ENCODE data around the gene ABHD4.
A peak's percentile ranks its signal among the peaks of the same experiment; 100 is the strongest.

ABHD4 gene

DNA sequence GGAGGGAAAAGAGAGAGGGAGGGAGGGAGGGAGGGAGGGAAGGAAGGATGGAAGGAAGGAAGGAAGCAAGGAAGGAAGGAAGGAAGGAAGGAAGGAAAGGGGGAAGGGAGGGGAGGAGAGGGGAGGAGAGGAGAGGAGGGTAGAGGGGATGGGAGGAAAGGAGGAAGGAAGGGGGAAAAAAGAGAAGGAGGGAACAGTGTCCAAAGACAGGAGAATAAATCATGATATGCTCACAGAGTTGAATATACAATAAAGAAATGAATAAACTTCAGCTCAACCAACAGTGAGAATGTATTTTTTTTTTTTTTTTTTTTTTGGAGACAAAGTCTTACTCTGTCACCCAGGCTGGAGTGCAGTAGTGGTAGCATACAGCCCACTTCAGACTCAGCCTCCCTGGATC, 42.1 kb downstream of the ABHD4 start:
- DNase-seq (ENCODE audit: low spot score in 2 of 2) (no peak), ATAC-seq (ENCODE audit: low read depth) (no peak)
- Mint-ChIP-seq H3K9me3 (no peaks in the 10 kb centered on the region), H3K36me3 (no peaks in the 10 kb centered on the region), H3K27ac (no peak overlapping the region), H3K27me3 (peaks cover 3% of the 10 kb centered on the region), H3K4me3 (no peak overlapping the region), H3K4me1 (peaks cover 5% of the 10 kb centered on the region)

DNA sequence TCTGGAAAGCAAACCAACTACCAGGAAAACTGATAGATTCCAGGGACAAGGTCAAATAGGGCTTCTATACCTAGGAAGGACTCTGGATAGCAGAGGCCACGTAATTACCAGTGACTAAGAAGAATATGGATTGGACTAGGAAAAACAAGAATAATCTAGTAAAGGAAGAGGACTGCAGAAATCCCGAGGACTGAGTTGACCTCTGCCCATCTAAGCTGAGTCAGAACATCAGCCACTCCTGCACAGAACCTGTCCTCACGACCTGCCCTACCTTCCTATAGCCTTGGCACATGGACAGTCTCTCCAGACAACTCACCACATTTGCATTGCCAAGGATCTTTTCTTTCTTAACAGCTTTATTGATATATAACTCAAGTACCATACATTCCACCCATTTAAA, 43.7 kb downstream of the ABHD4 start:
- Mint-ChIP-seq H3K27me3 (peaks cover 5% of the 10 kb centered on the region), H3K36me3 (no peaks in the 10 kb centered on the region), H3K27ac (no peak overlapping the region), H3K9me3 (no peaks in the 10 kb centered on the region), H3K4me1 (peaks cover 5% of the 10 kb centered on the region), H3K4me3 (no peak overlapping the region)
- ATAC-seq (ENCODE audit: low read depth) (no peak), DNase-seq (ENCODE audit: low spot score in 2 of 2) (no peak)

GRCh38 chr14:22644305-22644635, 46.2 kb downstream of the ABHD4 start, which contains the start of gene OR6J1:
Gene OR6J1 (minus strand): TSS chr14:22644352. CDS start chr14:22634811, 9,541 bp downstream.
- Mint-ChIP-seq H3K27ac (no peak within 1 kb of the TSS), H3K4me1 (peaks cover 5% of the 10 kb centered on the region), H3K4me3 (no peak within 1 kb of the TSS), H3K9me3 (no peaks in the 10 kb centered on the region), H3K36me3 (no peaks in the 10 kb centered on the region), H3K27me3 (peaks cover 5% of the 10 kb centered on the region)
- DNase-seq (ENCODE audit: low spot score in 2 of 2) (no peak), ATAC-seq (ENCODE audit: low read depth) (no peak)

DNA sequence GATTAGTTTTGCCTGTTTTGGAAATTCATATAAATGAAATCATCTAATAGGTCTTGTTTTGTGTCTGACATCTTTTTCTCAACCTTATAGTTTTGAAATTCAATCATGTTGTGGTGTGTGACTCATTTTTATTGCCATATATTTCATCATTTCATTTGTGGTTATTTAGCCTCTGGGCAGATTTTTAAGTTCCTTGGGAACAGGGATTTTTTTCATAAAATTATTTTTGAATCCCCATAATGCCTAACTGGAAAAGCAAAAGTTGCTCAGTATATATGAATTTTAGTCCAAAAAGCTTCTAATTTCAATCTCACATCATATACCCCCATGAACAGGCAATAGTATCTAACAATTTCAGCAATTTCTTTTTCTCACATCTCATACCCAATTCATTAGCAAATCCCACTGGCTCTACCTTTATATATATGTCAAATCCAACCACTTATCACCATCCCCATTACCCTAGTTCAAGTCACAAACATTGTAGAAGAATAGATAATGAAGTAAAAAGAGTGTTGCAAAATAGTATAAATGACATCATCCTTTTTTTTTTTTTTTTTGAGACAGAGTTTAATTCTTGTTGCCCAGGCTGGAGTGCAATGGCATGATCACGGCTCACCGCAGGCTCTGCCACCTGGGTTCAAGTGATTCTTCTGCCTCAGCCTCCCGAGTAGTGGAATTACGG, 48.6 kb downstream of the ABHD4 start:
- no peaks in the 10 kb centered on the region for H3K36me3 Mint-ChIP-seq
- no peak for DNase-seq (ENCODE audit: low spot score in 2 of 2)
- H3K4me3 Mint-ChIP-seq = no peak overlapping the region
- peaks cover 5% of the 10 kb centered on the region for H3K27me3 Mint-ChIP-seq
- H3K9me3 Mint-ChIP-seq = no peaks in the 10 kb centered on the region
- no peak for ATAC-seq (ENCODE audit: low read depth)
- peaks cover 5% of the 10 kb centered on the region for H3K4me1 Mint-ChIP-seq
- no peak overlapping the region for H3K27ac Mint-ChIP-seq

GRCh38 chr14:22648506-22648905, 50.4 kb downstream of the ABHD4 start:
- Mint-ChIP-seq H3K36me3 (no peaks in the 10 kb centered on the region), H3K27ac (no peak overlapping the region), H3K4me3 (no peak overlapping the region), H3K4me1 (peaks cover 5% of the 10 kb centered on the region), H3K9me3 (no peaks in the 10 kb centered on the region), H3K27me3 (peaks cover 5% of the 10 kb centered on the region)
- DNase-seq (ENCODE audit: low spot score in 2 of 2) (no peak), ATAC-seq (ENCODE audit: low read depth) (no peak)

DNA sequence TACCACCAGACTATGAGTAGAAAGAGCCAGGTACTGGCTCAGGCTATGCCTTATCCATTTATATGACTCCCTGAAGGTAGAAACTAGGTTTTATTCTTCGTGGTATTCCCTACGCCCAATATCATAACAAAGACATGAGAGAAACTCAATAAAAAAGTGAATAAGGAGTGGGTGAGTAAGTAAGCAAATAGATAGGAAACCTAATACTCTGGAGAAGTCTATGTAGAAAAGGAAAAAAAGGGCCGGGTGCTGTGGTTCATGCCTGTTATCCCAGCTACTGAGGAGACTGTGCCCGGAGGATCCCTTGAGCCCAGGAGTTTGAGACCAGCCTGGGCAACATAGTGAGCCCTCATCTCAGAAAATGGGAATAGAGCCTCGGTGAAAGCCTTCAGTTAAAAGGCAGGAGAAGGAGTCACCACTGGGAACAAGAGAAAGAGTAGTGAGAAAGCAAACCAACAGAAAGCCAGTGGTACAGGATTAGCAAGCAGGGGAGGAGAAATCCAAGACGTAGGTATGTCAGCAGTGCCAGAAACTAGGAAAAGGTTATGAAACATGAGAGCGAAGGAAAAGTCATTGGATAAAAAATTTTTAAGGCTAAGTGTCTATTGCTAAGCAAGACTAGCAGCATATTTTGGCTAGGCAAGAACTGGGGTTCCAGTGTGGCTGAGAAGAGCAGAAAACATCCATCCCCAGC, 52.1 kb downstream of the ABHD4 start:
- ATAC-seq (ENCODE audit: low read depth) (no peak), DNase-seq (ENCODE audit: low spot score in 2 of 2) (no peak)
- no peaks in the 10 kb centered on the region for H3K36me3 Mint-ChIP-seq
- no peaks in the 10 kb centered on the region for H3K4me1 Mint-ChIP-seq
- no peak overlapping the region for H3K4me3 Mint-ChIP-seq
- no peaks in the 10 kb centered on the region for H3K9me3 Mint-ChIP-seq
- H3K27me3 Mint-ChIP-seq = peaks cover 5% of the 10 kb centered on the region
- H3K27ac Mint-ChIP-seq = no peak overlapping the region

DNA sequence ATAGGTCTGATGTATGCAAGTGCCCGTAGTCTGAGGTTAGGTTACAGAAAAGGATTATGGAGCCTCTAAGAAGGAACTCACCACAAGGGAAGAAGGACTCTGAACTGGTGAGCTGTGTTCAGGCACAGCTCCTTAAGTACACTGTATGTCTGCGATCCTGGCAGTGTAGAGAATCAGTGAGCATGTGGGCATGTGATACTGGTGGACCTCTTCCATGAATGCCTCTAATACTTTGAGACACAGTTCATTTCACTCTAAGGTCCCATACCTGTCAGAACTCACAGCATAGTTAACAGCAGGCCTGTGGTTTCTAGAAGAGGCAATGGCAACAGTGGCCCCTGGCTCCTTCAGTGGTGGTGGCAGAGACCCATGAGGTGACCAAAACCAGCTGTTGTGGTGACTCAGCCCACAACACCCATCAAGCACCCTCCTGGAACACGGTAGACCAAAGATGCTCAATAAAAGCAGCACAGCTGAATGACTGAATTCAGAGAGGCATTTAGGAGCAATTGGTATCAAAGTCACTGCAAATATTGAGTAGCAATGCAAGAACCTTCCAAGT, 52.9 kb downstream of the ABHD4 start:
- peaks cover 3% of the 10 kb centered on the region for H3K27me3 Mint-ChIP-seq
- ATAC-seq (ENCODE audit: low read depth) = no peak

DNA sequence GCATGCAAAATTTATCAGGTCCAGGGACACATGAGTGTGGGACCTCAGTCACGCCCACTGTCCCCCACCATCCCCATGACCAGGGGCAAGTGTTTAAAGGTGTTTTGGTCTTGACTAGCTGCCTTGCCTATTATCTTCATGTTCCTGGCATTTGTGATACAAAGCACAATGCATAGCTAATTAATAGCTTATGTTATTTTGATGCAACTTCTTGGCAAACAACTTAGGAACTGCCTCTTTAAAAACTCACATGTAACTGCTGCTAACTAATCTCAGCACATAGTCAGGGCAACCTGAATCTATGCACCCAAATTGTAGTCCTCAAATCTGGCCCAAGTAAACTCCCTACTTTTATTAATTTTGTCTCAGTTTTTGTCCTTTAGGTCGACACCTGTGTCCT, 53.5 kb downstream of the ABHD4 start:
- H3K4me1 Mint-ChIP-seq = no peaks in the 10 kb centered on the region
- ATAC-seq (ENCODE audit: low read depth) (no peak), DNase-seq (ENCODE audit: low spot score in 2 of 2) (no peak)
- no peak overlapping the region for H3K4me3 Mint-ChIP-seq
- H3K27me3 Mint-ChIP-seq = peaks cover 2% of the 10 kb centered on the region
- H3K36me3 Mint-ChIP-seq = no peaks in the 10 kb centered on the region
- no peaks in the 10 kb centered on the region for H3K9me3 Mint-ChIP-seq
- H3K27ac Mint-ChIP-seq = no peak overlapping the region

More for the DNA sequence above, 52.9 kb downstream of the ABHD4 start:
- H3K4me1 Mint-ChIP-seq = no peaks in the 10 kb centered on the region
- DNase-seq (ENCODE audit: low spot score in 2 of 2) = no peak
- H3K36me3 Mint-ChIP-seq = no peaks in the 10 kb centered on the region
- no peak overlapping the region for H3K4me3 Mint-ChIP-seq
- H3K9me3 Mint-ChIP-seq = no peaks in the 10 kb centered on the region
- H3K27ac Mint-ChIP-seq = no peak overlapping the region

DNA sequence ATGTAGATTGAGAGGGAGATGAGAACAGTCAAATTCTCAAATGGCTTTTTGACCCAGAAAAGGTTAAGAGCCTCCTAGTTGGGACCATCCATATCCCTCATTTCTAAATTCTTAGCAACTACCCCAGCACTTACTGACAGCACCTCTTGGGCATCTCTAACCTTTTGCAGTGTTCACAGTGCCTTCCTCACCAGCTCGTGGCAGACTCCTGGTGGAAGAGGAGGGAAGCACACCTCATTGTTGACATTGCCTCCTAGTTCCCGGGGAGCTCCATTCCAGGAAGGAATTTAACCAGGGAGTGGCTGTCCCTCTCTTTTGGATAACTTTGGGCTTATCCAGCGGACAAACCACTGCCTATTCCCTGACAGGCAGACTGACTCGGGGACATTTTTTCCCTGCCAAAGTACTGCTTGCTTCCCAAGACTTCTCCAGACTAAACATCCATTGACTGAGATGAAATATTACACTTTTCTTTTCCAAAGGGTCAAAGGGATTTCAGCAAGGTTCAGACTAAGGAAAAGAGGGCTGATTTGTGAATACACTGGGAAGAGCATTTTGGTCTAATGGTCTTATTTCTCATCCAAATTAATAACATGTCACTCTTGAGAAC, 55.0 kb downstream of the ABHD4 start:
- Mint-ChIP-seq H3K4me3 (no peak overlapping the region), H3K9me3 (no peaks in the 10 kb centered on the region), H3K27me3 (peaks cover 2% of the 10 kb centered on the region), H3K27ac (no peak overlapping the region), H3K4me1 (no peaks in the 10 kb centered on the region), H3K36me3 (no peaks in the 10 kb centered on the region)
- peak; percentile 12 to 24 for DNase-seq (ENCODE audit: low spot score in 2 of 2)
- peak; percentile 86 for ATAC-seq (ENCODE audit: low read depth)

DNA sequence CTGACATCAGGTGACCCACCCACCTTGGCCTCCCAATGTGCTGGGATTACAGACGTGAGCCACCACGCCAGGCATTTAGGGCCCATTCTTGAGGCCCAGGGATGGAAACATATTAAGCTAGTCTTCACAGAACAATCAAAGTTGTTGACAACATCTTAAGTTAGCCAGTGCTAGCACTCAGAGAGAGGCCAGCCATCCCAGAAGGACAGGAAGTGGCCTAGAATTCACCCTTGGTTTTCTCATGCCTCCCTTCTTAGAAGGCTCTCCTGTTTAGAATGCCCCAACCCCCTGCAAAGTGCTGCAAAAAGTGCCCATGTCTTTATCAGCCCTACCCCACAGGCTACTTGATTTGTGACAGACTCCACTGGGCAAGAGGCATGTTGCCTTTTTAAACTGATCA, 58.1 kb downstream of the ABHD4 start:
- no peaks in the 10 kb centered on the region for H3K9me3 Mint-ChIP-seq
- no peaks in the 10 kb centered on the region for H3K36me3 Mint-ChIP-seq
- DNase-seq (ENCODE audit: low spot score in 2 of 2) = no peak
- H3K27me3 Mint-ChIP-seq = no peaks in the 10 kb centered on the region
- H3K4me3 Mint-ChIP-seq = no peak overlapping the region
- no peak for ATAC-seq (ENCODE audit: low read depth)
- no peaks in the 10 kb centered on the region for H3K4me1 Mint-ChIP-seq
- no peak overlapping the region for H3K27ac Mint-ChIP-seq

DNA sequence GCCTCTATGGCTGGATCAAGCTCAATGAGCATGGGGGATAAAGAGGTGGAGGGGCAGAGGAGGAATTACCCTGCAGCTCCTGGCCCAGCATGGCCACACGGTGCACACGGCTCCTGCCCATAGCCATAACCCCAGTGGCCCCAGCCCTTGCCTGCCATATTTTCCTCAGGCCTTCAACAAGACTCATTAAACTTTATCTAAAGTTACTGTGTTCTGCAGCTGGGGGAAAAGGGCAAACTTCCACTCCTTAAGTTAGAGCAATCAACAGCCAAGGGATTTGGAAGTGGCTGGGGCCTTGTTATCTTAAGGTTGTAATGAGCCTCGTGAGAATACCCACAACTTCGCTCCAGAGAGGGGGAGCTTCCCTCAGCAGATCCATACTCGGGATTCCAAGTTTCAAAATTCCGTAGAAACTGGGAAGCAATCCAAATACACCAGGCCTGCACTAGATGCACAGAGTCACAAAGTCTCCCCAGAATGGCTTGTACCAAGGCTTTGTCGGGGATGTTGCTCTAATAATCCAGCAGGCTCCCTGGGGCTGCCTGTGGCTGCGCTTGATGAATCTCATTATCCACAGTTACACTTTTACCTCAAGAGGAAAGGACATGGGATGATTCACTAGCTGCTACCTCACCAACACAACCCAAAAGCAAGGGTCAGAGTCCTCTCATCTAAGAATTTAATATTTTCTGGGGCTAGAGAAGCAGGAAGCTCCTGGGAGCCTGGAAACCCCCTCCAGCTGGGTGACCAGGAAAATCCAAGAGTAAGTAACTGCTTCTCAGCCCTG, 59.0 kb downstream of the ABHD4 start:
- no peak overlapping the region for H3K27ac Mint-ChIP-seq

GRCh38 chr14:22657861-22658260, 59.8 kb downstream of the ABHD4 start:
- Mint-ChIP-seq H3K4me1 (no peaks in the 10 kb centered on the region), H3K27me3 (no peaks in the 10 kb centered on the region), H3K9me3 (no peaks in the 10 kb centered on the region), H3K36me3 (no peaks in the 10 kb centered on the region), H3K4me3 (no peak overlapping the region), H3K27ac (no peak overlapping the region)
- no peak for DNase-seq (ENCODE audit: low spot score in 2 of 2)
- ATAC-seq (ENCODE audit: low read depth) = no peak

More for the DNA sequence above, 59.0 kb downstream of the ABHD4 start:
- no peak for ATAC-seq (ENCODE audit: low read depth)
- Mint-ChIP-seq H3K4me3 (no peak overlapping the region), H3K27me3 (no peaks in the 10 kb centered on the region), H3K4me1 (no peaks in the 10 kb centered on the region), H3K9me3 (no peaks in the 10 kb centered on the region), H3K36me3 (no peaks in the 10 kb centered on the region)
- DNase-seq (ENCODE audit: low spot score in 2 of 2) = no peak

GRCh38 chr14:22658946-22659345, 60.8 kb downstream of the ABHD4 start:
- ATAC-seq (ENCODE audit: low read depth) = no peak
- Mint-ChIP-seq H3K4me3 (no peak overlapping the region), H3K9me3 (no peaks in the 10 kb centered on the region), H3K27ac (no peak overlapping the region), H3K27me3 (no peaks in the 10 kb centered on the region), H3K4me1 (no peaks in the 10 kb centered on the region), H3K36me3 (no peaks in the 10 kb centered on the region)
- DNase-seq (ENCODE audit: low spot score in 2 of 2) = no peak

DNA sequence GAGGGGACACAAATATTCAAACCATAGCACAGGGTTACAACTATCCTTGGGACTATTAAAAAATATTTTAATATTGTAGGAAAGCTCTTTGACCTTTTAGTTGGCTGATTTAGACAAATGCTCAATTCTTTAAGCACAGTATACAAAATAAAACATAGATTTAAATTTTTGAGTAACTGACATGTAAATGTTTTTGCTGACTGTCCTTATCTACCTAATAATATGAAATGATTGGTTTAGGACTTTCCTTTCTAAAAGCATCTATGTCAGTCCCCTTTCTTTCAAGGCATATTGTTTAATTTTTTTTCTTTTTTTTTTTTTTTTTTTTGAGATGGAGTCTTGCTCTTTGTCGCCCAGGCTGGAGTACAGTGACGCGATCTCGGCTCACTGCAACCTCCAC, 62.6 kb downstream of the ABHD4 start:
- no peak for DNase-seq (ENCODE audit: low spot score in 2 of 2)
- no peaks in the 10 kb centered on the region for H3K9me3 Mint-ChIP-seq
- no peaks in the 10 kb centered on the region for H3K27me3 Mint-ChIP-seq
- no peak overlapping the region for H3K27ac Mint-ChIP-seq
- no peaks in the 10 kb centered on the region for H3K36me3 Mint-ChIP-seq
- no peak for ATAC-seq (ENCODE audit: low read depth)
- no peaks in the 10 kb centered on the region for H3K4me1 Mint-ChIP-seq
- no peak overlapping the region for H3K4me3 Mint-ChIP-seq
